ENCODE data around the gene OTUD7B.
"Not testable (repeated sequence)": the region's sequence is repeated elsewhere in the genome, so short reads cannot be mapped to it uniquely, and the experiment has no call there.

The OTUD7B gene

DNA sequence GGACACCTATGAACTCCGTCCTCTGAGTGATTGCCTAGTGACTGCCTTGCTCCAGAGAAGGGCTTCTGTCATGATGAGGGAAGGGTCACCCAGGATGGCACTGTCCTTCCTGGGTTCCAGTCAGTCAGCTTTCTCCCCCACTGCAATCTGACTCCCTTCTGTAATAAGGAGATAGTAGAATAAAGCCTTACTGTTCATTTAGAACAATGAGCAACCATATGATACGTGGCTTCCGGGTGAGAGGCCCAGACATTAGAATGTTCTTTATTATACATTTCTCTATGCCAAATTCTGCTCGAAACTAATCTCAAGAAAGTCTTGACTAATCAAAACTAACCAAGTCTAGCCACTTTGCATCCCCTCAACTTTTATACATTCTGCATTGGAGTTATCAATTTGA lies 65.3 kb downstream of the OTUD7B start:
- no peak for DNase-seq (ENCODE audit: low read depth in 2 of 2)

DNA sequence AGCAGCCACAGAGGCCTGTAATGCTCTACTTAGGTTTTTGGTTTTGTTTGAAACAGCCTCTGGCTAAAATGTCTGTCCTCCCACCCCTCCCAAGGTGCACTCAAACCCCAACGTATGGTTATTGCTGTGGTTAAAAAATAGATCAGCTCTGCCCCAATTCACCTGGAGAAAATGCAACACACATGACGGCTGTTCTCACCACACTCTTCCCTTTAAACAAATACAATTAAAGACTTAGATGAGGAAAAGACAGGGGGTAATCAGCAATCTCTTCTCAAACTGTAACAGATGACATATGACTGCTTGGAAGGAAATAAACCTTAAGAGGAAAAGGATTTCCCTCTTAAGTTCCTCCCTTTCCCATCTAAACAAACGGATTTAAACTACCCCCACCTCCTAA lies 67.6 kb downstream of the OTUD7B start:
- no peak for DNase-seq (ENCODE audit: low read depth in 2 of 2)

GRCh38 chr1:149942207-149942606 lies 68.3 kb downstream of the OTUD7B start:
- no peak for DNase-seq (ENCODE audit: low read depth in 2 of 2)

- DNase-seq (ENCODE audit: low read depth in 2 of 2): no peak
These were observed 70.1 kb downstream of the OTUD7B start for GRCh38 chr1:149940427-149940826.

- DNase-seq (ENCODE audit: low read depth in 2 of 2): not testable (repeated sequence)
These were observed 71.9 kb downstream of the OTUD7B start for GRCh38 chr1:149938668-149939003.

DNA sequence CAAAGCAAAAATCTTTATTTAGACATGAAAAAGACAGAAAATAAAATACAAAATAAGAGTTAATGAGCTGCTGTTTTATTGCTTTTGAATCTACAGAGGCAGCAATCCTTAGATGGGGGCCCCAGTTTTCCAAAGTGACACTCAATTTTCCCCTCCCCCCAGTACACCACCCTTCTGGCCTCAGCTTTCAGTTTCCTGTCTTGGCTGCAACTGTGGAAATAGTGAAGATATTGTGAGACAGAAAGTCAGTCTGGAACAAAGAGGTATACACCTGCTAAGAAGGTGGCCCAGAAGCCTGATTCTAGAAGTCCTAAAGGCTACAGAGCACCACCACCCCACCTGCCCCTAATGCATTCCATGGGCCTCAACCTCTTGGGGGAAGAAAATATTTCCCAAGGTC lies 72.8 kb downstream of the OTUD7B start:
- no peak for DNase-seq (ENCODE audit: low read depth in 2 of 2)

- DNase-seq (ENCODE audit: low read depth in 2 of 2): no peak
These were observed 73.4 kb downstream of the OTUD7B start for GRCh38 chr1:149936992-149937705.

DNA sequence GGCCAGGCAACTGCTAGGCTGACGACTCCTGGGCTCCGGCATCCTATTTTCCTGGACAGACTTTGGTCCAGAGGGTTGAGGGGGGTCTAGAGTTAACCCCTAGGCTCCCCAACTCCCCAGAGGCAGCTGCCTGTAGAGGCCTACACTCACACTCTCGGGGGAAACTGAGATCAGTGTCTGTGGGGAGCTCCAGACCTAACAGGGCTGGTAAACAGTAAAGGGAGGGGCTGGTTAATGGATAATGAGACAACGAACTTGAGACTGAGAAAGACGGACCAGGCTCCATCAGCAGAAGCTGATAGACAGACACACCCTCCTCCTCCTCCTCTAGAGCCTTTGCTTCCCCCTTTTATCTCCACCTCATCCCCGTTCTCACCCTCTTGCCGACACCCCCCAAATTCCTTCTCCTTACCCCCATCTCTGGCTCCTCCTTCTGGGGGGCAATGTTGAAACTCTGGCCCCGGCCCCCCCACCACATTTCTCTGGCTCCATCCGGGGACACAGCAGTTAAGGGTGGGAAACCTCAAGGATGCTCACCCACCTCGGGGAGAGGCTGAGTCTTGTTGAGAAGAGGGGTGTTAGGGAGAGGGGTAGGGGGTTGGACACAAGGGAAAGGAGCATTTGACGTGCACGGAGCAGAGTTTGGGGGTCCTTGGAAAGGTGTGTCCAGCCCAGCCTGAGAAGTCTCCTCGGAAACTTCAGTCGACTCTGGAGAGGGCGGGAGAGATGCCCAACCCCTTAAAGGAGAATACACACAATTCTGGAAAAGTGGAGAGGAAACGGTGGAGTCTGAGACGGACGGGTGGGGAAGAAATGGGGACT lies 74.1 kb downstream of the OTUD7B start, which contains the start of gene MTMR11:
Gene MTMR11, minus strand, starts transcription at position 710 of the 822 bp plus-strand sequence. Its CDS starts 232 bp downstream, at position 478.
- no peak for DNase-seq (ENCODE audit: low read depth in 2 of 2)

GRCh38 chr1:149934356-149934755 lies 76.2 kb downstream of the OTUD7B start:
- no peak for DNase-seq (ENCODE audit: low read depth in 2 of 2)

DNA sequence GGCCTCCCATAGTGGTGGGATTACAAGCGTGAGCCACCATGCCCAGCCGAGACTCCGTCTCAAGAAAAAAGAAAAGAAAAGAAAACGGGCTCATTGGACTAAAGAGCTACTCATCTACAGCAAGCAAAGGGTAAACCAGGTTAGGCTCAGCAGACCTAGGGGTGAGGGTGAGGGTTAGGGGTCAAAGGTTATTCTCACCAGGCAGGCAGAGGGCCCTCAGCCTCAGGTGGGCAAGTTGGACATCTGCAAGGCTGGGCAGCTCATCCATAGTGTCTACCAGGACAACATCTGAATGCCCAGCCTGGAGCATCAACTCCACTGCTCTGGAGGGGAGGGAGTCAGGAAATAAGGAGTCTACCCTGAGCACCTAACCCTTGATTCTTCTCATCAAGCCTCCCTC lies 77.3 kb downstream of the OTUD7B start:
- no peak for DNase-seq (ENCODE audit: low read depth in 2 of 2)

GRCh38 chr1:149932474-149932873 lies 78.1 kb downstream of the OTUD7B start:
- DNase-seq (ENCODE audit: low read depth in 2 of 2): no peak

DNA sequence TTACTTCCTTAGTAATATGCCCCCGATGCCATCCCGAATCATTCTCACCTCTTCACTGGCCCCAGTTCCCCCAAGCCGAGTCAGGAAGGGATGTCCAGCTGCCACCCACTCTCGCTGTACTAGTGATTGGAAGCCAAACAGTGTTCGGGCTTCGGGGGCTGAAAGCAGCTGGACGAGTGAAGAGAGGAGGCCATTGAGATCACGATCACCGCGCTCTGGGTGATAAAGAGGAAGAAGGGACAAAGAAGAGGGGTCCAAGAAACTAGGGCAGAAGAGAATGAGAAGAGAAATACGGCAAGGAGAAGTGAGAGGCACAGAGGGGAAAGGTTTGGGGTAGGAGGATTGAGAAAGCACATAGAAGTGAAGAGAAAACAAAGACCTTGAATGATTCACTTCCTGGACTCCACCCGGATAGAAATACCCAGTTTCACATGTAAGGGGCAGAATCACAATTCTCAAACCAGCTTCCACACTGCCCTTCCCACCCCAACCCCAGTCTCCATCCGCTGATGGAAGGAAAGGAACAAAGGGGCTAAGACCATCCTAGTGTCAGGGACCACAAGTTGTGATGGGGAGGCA lies 79.2 kb downstream of the OTUD7B start:
- no peak for DNase-seq (ENCODE audit: low read depth in 2 of 2)

GRCh38 chr1:149929856-149930255 lies 80.7 kb downstream of the OTUD7B start:
- no peak for DNase-seq (ENCODE audit: low read depth in 2 of 2)

GRCh38 chr1:149928401-149928724 lies 82.2 kb downstream of the OTUD7B start:
- DNase-seq (ENCODE audit: low read depth in 2 of 2): no peak

DNA sequence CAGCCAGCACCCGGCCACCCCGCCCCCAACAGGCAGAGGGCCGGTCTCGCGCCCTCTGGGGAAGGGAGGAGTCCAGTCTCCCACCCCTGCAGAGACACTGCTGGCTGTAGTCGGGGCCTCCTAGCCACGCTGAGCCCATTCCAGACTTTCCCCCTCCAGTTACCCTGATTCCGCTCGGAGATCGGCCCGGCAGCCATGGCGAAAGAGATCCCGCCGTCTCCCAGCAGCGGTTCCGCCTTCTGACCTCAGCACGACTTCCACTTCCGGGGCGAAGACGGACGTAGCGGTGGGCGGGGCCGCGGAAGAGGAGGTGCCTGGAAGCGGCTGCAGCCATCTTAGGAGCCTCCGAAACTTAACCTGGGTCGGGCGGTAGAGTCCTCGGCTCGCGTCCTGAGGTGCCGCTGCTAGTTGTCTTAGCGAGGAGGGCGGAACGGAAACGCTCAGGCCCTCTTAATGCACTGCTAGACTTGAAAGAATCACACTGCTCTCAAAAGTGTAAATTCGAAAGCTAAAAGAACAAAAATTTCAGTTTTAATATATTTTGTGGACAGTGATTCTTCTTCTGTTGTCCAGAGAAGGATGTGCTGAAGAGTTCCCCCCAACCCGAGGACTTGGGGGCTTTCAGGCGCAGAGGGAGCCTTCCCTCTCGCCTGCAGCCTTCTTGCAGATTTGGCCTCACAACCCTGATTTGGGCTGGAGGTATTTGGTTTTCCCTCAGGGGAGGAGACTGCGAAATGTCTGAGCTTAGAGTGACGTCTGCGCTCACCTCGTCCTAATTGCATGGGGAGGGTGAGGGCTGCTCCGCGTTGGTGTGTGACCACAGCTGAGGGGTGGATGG lies 82.7 kb downstream of the OTUD7B start, which contains the start of gene SF3B4:
Gene SF3B4, minus strand, starts transcription at position 241 of the 838 bp plus-strand sequence. Its CDS starts 44 bp downstream, at position 197.
- DNase-seq (ENCODE audit: low read depth in 2 of 2): peak; percentile 91 to 93

GRCh38 chr1:149927056-149927562 lies 83.4 kb downstream of the OTUD7B start:
- no peak for DNase-seq (ENCODE audit: low read depth in 2 of 2)

GRCh38 chr1:149926296-149926695 lies 84.2 kb downstream of the OTUD7B start:
- no peak for DNase-seq (ENCODE audit: low read depth in 2 of 2)

GRCh38 chr1:149925751-149926150 lies 84.8 kb downstream of the OTUD7B start:
- DNase-seq (ENCODE audit: low read depth in 2 of 2): no peak

- DNase-seq (ENCODE audit: low read depth in 2 of 2): no peak
These were observed 85.2 kb downstream of the OTUD7B start for GRCh38 chr1:149925345-149925744.

- no peak for DNase-seq (ENCODE audit: low read depth in 2 of 2)
These were observed 86.9 kb downstream of the OTUD7B start for GRCh38 chr1:149923626-149924025.

- DNase-seq (ENCODE audit: low read depth in 2 of 2): no peak
These were observed 92.9 kb downstream of the OTUD7B start, which contains the start of gene SV2A for GRCh38 chr1:149917571-149918144. Gene SV2A (minus strand): TSS chr1:149917844. CDS start chr1:149913840, 4,004 bp downstream.
